Thymus (tissue), 11 donors: ENCODE results near the gene ZNF428. TPM values are rescaled to one million over a fixed set of nuclear protein-coding genes. Genes with fewer than 3 reads are reported as not detected.

Experiments
- DNase-seq, 9 donors: peaks; one replicate each; pipeline ENCODE4 v3.0.0-alpha.2; 2013; ENCODE audit warnings: low spot score in 9 of 9, low read depth in 6 of 9, missing footprints in 1 of 9
- H3K27ac ChIP-seq, 2 donors: one replicate each; pipeline ENCODE4 v1.5.1; 2013; ENCODE audit warnings: control low read depth in 1 of 2, low read depth in 1 of 2, low read length in 1 of 2, mild to moderate bottlenecking in 1 of 2, moderate library complexity in 1 of 2
- H3K27me3 ChIP-seq, 2 donors: one replicate each; pipeline ENCODE4 v1.5.1; 2013; ENCODE audit warnings: low read length in 1 of 2; ENCODE audit not compliant: control insufficient read depth in 2 of 2, insufficient read depth in 1 of 2
- H3K36me3 ChIP-seq, 2 donors: one replicate each; pipeline ENCODE4 v1.5.1; 2013; ENCODE audit warnings: low read length in 1 of 2, mild to moderate bottlenecking in 1 of 2, moderate library complexity in 1 of 2; ENCODE audit not compliant: control insufficient read depth in 2 of 2, insufficient read depth in 2 of 2
- H3K4me1 ChIP-seq, 2 donors: one replicate each; pipeline ENCODE4 v1.5.1; 2013; ENCODE audit warnings: low read length in 2 of 2; ENCODE audit not compliant: control insufficient read depth in 2 of 2, insufficient read depth in 2 of 2
- H3K4me3 ChIP-seq, 2 donors: one replicate each; pipeline ENCODE4 v1.5.1; 2013; ENCODE audit warnings: low read length in 2 of 2, control low read depth in 1 of 2, mild to moderate bottlenecking in 1 of 2
- H3K9me3 ChIP-seq, 2 donors: one replicate each; pipeline ENCODE4 v1.5.1; 2013; ENCODE audit warnings: low read length in 1 of 2, mild to moderate bottlenecking in 1 of 2; ENCODE audit not compliant: control insufficient read depth in 2 of 2, insufficient read depth in 1 of 2
- WGBS: extraction: QIAGEN DNeasy Blood & Tissue Kit; methylation state at CpG from one replicate; pipeline ENCODE4 v1.1.7; 2013; 5-methylcytosine and 5-hydroxymethylcytosine counted together
- polyA plus RNA-seq: library from polyadenylated mRNA; stranded (reverse); fragments of 200-250 nt; gene quantifications from one replicate; pipeline ENCODE4 v1.2.3, GENCODE V29; 2013
- total RNA-seq: library from RNA; stranded (reverse); fragments of 120-200 nt; gene quantifications from one replicate; pipeline ENCODE4 v1.2.4, GENCODE V29; 2013
- donor health status: healthy.

Gene ZNF428
- total and polyA plus RNA-seq, 2 donors: 54.8 to 74.3 TPM

DNA sequence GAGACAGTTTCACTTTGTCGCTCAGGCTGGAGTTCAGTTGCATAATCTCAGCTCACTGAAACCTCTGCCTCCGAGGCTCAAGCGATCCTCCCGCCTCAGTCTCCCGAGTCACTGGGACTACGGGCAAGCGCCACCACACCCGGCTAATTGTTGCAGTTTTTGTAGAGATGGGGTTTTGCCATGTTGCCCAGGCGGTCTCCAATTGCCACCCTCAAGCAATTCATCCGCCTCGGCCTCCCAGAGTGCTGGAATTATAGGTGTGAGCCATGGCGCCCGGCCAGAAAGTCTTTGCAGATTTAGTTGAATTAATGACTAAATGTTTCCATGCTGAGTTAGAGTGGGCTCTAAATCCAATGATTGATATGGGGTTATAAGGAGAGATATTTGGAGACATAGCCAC is 24.8 kb upstream of the ZNF428 start:
- no peak overlapping the region for H3K4me3 ChIP-seq
- H3K9me3 ChIP-seq: no peaks in the 10 kb centered on the region
- H3K27me3 ChIP-seq: peaks cover 11 to 27% of the 10 kb centered on the region in 2 donors
- WGBS: 96% methylated on average over 13 of the region's 13 CpGs
- no peak overlapping the region for H3K27ac ChIP-seq
- peaks cover 2 to 7% of the 10 kb centered on the region in 2 donors for H3K4me1 ChIP-seq
- H3K36me3 ChIP-seq: peaks cover 0 to 3% of the 10 kb centered on the region in 2 donors
- no peak for DNase-seq

DNA sequence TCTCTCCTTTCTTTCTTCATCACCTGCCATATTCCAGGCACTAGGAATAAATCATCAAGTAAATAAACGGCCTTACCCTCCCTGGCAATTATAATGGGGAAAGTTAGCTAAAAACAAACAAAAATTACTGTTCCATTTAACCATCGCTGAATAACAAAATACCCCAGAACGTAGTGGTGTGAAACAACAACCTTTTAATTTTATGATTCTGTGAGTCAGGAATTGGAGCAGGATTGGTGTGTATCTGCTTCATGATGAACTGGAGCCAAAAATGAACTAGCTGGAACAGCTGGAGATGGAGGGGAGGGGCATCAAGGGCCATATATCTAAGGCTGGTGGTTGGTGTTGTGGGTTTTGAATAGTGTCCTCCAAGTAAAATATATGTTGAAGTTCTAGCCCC is 23.9 kb upstream of the ZNF428 start:
- Histone ChIP-seq H3K36me3 (no peaks in the 10 kb centered on the region), H3K9me3 (no peaks in the 10 kb centered on the region), H3K4me3 (no peak overlapping the region), H3K4me1 (peaks cover 2 to 13% of the 10 kb centered on the region in 2 donors), H3K27ac (no peak overlapping the region), H3K27me3 (peaks cover 19 to 35% of the 10 kb centered on the region in 2 donors)
- WGBS: 93% methylated on average over 3 of the region's 3 CpGs
- DNase-seq: no peak

DNA sequence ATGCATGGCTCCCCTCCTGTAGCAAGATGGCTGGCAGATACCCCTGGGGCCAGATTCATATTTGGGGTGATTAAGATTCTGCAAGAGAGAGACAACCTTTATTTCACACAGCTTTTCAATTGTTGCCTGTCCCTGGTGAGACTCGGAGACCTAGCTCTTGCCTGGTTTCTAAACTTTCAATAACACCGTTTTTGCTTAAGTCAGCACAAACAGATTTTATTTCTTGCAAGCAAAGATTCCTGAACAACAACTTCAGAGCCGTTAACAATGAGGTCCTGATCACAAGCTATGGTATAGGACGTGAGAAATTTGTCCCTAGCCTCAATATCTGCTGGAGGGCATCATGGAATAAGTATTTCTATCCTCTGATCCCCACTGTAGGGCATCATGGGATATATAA is 23.1 kb upstream of the ZNF428 start:
- no peaks in the 10 kb centered on the region for H3K9me3 ChIP-seq
- H3K4me1 ChIP-seq: peaks cover 2 to 14% of the 10 kb centered on the region in 2 donors
- no peak for DNase-seq
- H3K27me3 ChIP-seq: peaks cover 22 to 43% of the 10 kb centered on the region in 2 donors
- no peaks in the 10 kb centered on the region for H3K36me3 ChIP-seq
- 92% methylated on average over 4 of the region's 4 CpGs for WGBS
- H3K27ac ChIP-seq: no peak overlapping the region
- H3K4me3 ChIP-seq: no peak overlapping the region

DNA sequence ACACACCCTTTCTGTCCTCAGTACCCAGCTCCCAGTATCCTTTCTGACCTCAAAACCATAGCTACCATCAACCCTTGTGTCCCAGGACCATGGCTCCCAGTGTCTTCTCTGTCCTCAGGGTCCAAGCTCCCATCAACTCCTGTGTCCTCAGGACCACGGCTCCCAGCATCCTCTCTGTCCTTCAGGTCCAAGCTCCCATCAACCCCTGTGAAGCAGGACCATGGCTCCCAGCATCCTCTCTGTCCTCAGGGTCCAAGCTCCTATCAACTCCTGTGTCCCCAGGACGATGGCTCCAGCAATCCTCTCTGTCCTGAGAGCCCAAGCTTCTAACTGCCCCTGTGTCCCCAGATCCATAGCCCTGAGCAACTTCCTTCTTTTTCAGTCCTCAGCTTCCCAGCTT is 21.9 kb upstream of the ZNF428 start:
- Histone ChIP-seq H3K36me3 (no peaks in the 10 kb centered on the region), H3K27ac (no peak overlapping the region), H3K9me3 (no peaks in the 10 kb centered on the region), H3K4me1 (peaks cover 2 to 14% of the 10 kb centered on the region in 2 donors), H3K27me3 (peaks cover 22 to 54% of the 10 kb centered on the region in 2 donors), H3K4me3 (no peak overlapping the region)
- DNase-seq: no peak
- WGBS: 97% methylated on average over 2 of the region's 2 CpGs

DNA sequence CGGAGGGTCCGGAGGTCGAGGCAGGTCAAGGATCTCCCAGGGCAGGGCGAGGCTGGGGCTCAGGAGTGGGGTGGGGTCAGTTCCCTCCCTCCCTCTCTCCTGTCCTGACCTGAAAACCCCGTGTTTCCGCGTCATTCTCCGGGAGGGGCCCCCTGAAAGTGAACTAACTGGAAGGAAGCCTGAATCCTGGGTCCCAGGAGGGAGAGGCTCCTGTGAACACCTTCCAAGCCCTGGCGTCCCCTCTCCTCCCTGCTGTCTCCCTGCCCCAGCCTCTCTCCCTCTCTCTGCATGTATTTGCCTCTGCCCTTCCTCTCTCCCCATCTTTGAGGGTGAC is 21.0 kb upstream of the ZNF428 start:
- H3K4me3 ChIP-seq: peak overlapping the region; percentile 33 to 60
- DNase-seq: no peak
- 20% methylated on average over 9 of the region's 9 CpGs for WGBS
- no peak overlapping the region for H3K27ac ChIP-seq
- peaks cover 2 to 15% of the 10 kb centered on the region in 2 donors for H3K4me1 ChIP-seq
- no peaks in the 10 kb centered on the region for H3K9me3 ChIP-seq
- peaks cover 22 to 64% of the 10 kb centered on the region in 2 donors for H3K27me3 ChIP-seq
- no peaks in the 10 kb centered on the region for H3K36me3 ChIP-seq

DNA sequence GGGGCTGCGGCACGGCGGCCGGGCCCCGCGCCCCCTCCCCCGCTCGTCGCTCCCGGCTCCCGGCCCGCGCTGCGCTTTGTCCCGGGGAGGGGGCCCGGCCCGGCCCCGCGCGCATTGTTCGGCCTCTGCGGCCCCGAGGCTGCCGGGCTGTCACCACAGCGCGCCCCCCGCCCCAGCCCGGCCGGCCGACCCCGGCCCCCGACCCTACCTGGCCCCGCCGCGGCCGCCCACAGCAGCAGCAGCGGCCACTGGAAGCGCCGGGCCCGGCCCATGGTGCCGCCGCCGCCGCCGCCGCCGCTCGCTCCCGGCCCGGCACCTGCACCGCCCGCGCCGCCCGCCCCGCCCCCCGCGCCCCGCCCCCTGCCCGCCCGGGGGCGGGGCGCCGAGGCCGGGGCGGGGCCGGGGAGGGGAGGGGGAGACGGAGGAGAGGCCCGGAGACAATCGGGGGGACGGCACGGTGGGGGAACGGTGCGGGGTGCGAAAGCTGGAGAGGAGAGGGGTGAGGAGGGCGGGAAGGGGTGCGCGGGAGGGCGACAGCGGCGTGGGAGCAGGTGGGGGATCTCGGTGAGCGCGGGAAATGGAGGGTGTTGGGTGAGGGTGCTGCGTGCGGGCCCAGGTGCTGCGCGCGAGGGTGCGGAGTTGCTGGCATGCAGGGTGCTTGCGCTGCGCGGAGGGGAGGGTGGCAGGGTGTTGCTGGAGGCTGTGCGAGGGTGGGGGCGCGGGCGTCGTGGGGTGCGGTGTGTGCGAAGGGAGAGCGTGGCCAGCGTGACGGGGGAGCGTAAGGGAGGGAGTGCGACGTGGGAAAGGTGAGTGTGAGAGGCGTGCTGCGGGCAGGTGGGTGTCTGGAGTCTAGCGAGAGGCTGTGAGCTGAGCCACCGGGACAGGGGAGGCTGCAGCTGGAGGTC is 20.3 kb upstream of the ZNF428 start, which contains the start of gene CADM4:
Gene CADM4 (minus strand): TSS at position 332 of the 905 bp plus-strand sequence. CDS start 60 bp downstream, at position 272.
- 3% methylated on average over 109 of the region's 110 CpGs for WGBS
- Histone ChIP-seq H3K36me3 (no peaks in the 10 kb centered on the region), H3K9me3 (no peaks in the 10 kb centered on the region), H3K27ac (no peak within 1 kb of the TSS), H3K4me3 (peak within 1 kb of the TSS; percentile 33 to 60), H3K4me1 (peaks cover 2 to 21% of the 10 kb centered on the region in 2 donors), H3K27me3 (peaks cover 22 to 70% of the 10 kb centered on the region in 2 donors)
- DNase-seq: peak in 5 of 9 donors; percentile 31 to 58 (median 37)

DNA sequence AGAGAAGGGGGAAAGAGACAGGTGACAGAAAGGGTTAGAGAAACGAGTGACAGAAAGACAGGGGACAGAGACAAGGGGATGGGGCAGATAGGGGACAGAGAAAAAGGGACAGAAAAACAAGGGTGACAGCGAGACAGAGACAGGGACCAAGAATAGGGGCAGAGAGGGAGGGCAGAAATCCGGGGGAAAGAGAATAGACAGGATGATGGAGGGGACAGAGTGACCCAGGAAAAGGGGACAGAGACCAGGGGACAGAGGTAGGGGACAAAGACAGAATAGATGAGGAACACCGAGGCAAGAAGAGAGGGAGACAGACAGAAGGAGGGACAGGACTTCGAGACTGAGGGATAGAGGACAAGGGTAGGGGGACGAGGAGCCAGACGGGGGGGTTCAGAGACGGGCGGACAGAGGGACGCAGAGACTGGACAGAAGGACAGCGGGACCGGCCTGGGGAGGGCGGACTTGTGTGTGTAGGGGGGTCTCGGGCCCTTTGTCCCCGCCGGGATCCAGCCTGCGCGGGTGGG is 19.6 kb upstream of the ZNF428 start:
- Histone ChIP-seq H3K36me3 (no peaks in the 10 kb centered on the region), H3K27ac (no peak overlapping the region), H3K27me3 (peaks cover 22 to 75% of the 10 kb centered on the region in 2 donors), H3K4me1 (peaks cover 2 to 25% of the 10 kb centered on the region in 2 donors), H3K9me3 (no peaks in the 10 kb centered on the region), H3K4me3 (peak overlapping the region in 1 of 2 donors; percentile 60)
- WGBS: 15% methylated on average over 18 of the region's 18 CpGs
- DNase-seq: no peak

DNA sequence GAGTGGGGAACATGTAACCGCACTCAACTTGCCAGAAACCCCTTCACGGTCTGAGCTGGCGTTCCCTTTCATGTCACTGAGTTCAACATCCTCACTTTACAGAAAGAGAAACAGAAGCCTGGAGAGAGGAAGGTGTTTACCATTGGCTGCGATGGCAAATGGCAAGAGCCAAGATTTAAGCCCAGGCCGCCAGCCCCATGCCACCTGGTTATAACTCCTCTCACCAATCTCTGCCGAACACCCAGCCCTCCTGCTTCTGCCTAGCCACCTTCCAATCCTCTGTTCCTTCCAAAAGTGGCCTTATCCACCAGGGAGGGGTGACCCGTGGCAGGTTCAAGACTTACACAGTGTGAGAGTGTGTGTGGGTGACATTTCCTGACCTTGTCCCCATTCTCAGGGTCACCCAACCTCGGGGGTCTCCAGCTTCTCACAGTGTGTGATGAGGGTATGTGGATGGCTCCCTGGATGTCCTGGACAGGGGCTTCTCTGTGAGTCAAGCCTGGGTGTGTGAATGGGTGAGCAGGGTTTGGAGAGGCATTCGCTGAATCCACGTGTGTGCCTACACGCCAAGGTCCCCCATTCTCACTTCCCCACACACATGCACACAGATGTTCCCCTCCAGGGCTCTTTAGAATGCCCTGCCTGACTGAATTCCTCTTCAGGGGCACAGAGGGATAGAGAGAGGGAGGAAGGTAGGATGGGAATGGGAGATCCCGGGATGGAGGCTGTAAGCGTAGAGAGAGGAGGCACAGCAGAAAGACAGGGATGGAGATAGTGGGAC is 19.0 kb upstream of the ZNF428 start:
- no peaks in the 10 kb centered on the region for H3K9me3 ChIP-seq
- peaks cover 22 to 81% of the 10 kb centered on the region in 2 donors for H3K27me3 ChIP-seq
- no peak overlapping the region for H3K27ac ChIP-seq
- no peaks in the 10 kb centered on the region for H3K36me3 ChIP-seq
- DNase-seq: no peak
- no peak overlapping the region for H3K4me3 ChIP-seq
- peaks cover 2 to 25% of the 10 kb centered on the region in 2 donors for H3K4me1 ChIP-seq
- 79% methylated on average over 13 of the region's 13 CpGs for WGBS
